ENCODE measurements around the gene PPP1R2. TPM values are rescaled to one million over a fixed set of nuclear protein-coding genes. Genes with fewer than 3 reads are reported as not detected.

Gene PPP1R2
- total and polyA plus RNA-seq, 2 of the 13 experiments (the other 11 are each of a cell fraction or from before 2014, with no cell fraction given): 36.5 to 86.5 TPM

DNA sequence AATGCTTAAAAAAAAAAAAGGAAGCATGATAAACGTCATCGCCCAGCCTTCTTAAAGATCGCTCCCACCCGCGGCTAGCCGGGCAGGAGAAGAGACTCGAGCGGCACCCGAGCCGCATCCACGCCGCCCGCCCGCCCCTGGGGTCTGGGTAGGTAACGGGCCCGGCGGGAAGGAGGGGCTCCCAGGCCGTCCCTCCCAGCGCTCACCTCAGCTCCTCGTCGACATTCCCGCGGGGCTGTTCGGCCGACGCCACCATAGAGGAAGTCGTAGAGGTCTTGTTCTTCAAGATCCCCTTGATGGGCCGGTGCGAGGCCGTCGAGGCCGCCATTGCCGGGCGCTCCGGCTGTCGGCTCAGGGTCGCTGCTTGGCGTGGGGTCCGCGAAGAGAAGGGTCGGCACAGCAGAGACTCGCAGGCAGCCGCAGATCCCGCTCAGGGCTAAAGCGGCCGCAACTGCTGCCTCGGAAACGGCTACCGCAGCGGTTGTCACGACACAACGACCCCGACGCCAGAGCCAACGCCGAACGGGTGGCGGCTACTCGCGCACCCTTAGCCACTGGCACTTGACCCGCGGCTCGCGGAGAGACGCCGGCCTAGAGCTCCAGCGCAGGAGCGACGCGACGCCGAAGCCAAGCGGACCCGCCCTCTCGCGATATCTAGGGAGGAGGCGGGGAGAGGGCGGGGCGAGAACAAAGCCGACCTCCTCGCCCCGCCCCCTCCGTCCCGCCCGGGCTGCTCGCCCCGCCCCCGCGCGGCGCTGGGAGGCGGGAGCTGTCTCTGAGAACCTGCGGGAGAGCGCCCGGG, at the start of gene PPP1R2 (continued):
- no peak for TF ChIP-seq ZBTB40 (IDR thresholded peaks at IDR 0.05)
- TF ChIP-seq ZBTB40 (CRISPR knock-in tag; IDR thresholded peaks at IDR 0.05): peak; percentile 67
- TF ChIP-seq, protein P1, sequence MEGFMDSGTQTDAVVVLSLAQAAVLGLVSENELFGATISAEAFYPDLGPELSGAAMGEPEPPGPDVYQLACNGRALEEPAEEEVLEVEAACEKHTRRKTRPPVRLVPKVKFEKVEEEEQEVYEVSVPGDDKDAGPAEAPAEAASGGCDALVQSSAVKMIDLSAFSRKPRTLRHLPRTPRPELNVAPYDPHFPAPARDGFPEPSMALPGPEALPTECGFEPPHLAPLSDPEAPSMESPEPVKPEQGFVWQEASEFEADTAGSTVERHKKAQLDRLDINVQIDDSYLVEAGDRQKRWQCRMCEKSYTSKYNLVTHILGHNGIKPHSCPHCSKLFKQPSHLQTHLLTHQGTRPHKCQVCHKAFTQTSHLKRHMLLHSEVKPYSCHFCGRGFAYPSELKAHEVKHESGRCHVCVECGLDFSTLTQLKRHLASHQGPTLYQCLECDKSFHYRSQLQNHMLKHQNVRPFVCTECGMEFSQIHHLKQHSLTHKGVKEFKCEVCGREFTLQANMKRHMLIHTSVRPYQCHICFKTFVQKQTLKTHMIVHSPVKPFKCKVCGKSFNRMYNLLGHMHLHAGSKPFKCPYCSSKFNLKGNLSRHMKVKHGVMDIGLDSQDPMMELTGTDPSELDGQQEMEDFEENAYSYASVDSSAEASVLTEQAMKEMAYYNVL (CRISPR knock-in tag; IDR thresholded peaks at IDR 0.05; ENCODE audit: borderline replicate concordance): peak; percentile 55; the same call in 1 of the 2 replicates
- TF ChIP-seq ZBTB1 (CRISPR knock-in tag; IDR thresholded peaks at IDR 0.05; ENCODE audit: borderline replicate concordance): no peak
- no peak for TF ChIP-seq GZF1 (CRISPR knock-in tag; IDR thresholded peaks at IDR 0.05)
- TF ChIP-seq SRSF1 (optimal IDR thresholded peaks at IDR 0.05; ENCODE audit: low read depth, low read length): no peak
- no peak for TF ChIP-seq ZNF607 (CRISPR knock-in tag; IDR thresholded peaks at IDR 0.05; ENCODE audit: borderline replicate concordance)
- TF ChIP-seq, protein P2, sequence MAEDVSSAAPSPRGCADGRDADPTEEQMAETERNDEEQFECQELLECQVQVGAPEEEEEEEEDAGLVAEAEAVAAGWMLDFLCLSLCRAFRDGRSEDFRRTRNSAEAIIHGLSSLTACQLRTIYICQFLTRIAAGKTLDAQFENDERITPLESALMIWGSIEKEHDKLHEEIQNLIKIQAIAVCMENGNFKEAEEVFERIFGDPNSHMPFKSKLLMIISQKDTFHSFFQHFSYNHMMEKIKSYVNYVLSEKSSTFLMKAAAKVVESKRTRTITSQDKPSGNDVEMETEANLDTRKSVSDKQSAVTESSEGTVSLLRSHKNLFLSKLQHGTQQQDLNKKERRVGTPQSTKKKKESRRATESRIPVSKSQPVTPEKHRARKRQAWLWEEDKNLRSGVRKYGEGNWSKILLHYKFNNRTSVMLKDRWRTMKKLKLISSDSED (CRISPR knock-in tag; IDR thresholded peaks at IDR 0.05): no peak
- 0 out of 2 replicates have a peak, but pooled peaks have one; percentile 56 for TF ChIP-seq ZNF678 (CRISPR knock-in tag; IDR thresholded peaks at IDR 0.05)
- no peak for TF ChIP-seq ZNF510 (CRISPR knock-in tag; IDR thresholded peaks at IDR 0.05; ENCODE audit: low read depth)
- peak; percentile 87 for TF ChIP-seq ZNF280B (CRISPR knock-in tag; IDR thresholded peaks at IDR 0.05; ENCODE audit: borderline replicate concordance)
- TF ChIP-seq, protein P3, sequence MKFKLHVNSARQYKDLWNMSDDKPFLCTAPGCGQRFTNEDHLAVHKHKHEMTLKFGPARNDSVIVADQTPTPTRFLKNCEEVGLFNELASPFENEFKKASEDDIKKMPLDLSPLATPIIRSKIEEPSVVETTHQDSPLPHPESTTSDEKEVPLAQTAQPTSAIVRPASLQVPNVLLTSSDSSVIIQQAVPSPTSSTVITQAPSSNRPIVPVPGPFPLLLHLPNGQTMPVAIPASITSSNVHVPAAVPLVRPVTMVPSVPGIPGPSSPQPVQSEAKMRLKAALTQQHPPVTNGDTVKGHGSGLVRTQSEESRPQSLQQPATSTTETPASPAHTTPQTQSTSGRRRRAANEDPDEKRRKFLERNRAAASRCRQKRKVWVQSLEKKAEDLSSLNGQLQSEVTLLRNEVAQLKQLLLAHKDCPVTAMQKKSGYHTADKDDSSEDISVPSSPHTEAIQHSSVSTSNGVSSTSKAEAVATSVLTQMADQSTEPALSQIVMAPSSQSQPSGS (CRISPR knock-in tag; IDR thresholded peaks at IDR 0.05): peak; percentile 63
